DND-41 (cell line): ENCODE data around the gene IGF2BP3.

Experiments
- ATAC-seq: fragments of 200-7000 bp; cut with Tn5 transposase; 3 replicates; pipeline ENCODE4 v1.9.1; 2021; ENCODE audit warnings: low read depth; ENCODE audit not compliant: insufficient read depth
- DNase-seq: peaks from one replicate; pipeline ENCODE4 v3.0.0-alpha.2; 2020
- H2AFZ ChIP-seq: 2 replicates; pipeline ENCODE4 v1.6.0; 2012; ENCODE audit warnings: low read depth, low read length
- H3K27ac ChIP-seq: 2 replicates; pipeline ENCODE4 v1.5.1; 2012; ENCODE audit warnings: low read length, inconsistent platforms
- H3K27me3 ChIP-seq: fragments of 200-600 bp; sonication (generic); 2 replicates; pipeline ENCODE4 v1.6.0; 2012; ENCODE audit warnings: low read length, mild to moderate bottlenecking, inconsistent platforms; ENCODE audit not compliant: insufficient read depth, poor library complexity
- H3K36me3 ChIP-seq: 2 replicates; pipeline ENCODE4 v1.5.1; 2012; ENCODE audit warnings: low read length, inconsistent platforms; ENCODE audit not compliant: insufficient read depth
- H3K4me1 ChIP-seq: 2 replicates; pipeline ENCODE4 v1.5.1; 2012; ENCODE audit warnings: mild to moderate bottlenecking, low read length; ENCODE audit not compliant: insufficient read depth
- H3K4me2 ChIP-seq: 2 replicates; pipeline ENCODE4 v1.6.0; 2012; ENCODE audit warnings: mild to moderate bottlenecking, moderate library complexity, low read length, inconsistent platforms; ENCODE audit not compliant: insufficient read depth
- H3K4me3 ChIP-seq, 2 experiments: fragments of 200-600 bp in 1 of 2; shearing (Covaris generic) in 1 of 2; 2 replicates each; pipeline ENCODE4 v1.5.1; 2012 to 2016; ENCODE audit warnings: inconsistent platforms in 2 of 2, low read length in 2 of 2, mild to moderate bottlenecking in 2 of 2, low read depth in 1 of 2, moderate library complexity in 1 of 2
- H3K79me2 ChIP-seq: 2 replicates; pipeline ENCODE4 v1.6.0; 2012; ENCODE audit warnings: low read length, inconsistent platforms; ENCODE audit not compliant: insufficient read depth
- H3K9ac ChIP-seq: 2 replicates; pipeline ENCODE4 v1.6.0; 2012; ENCODE audit warnings: low read depth, mild to moderate bottlenecking, inconsistent platforms, low read length, moderate library complexity
- H3K9me3 ChIP-seq: 2 replicates; pipeline ENCODE4 v1.5.1; 2012; ENCODE audit warnings: low read length, moderate library complexity, mild to moderate bottlenecking, inconsistent platforms; ENCODE audit not compliant: insufficient read depth, severe bottlenecking
- H4K20me1 ChIP-seq: 2 replicates; pipeline ENCODE4 v1.6.0; 2012; ENCODE audit warnings: low read length; ENCODE audit not compliant: insufficient read depth
- EZH2 ChIP-seq: IDR thresholded peaks from 3 replicates; pipeline ENCODE4 v1.6.1; 2012; ENCODE audit warnings: borderline replicate concordance, low read depth, mild to moderate bottlenecking, moderate library complexity, low read length, inconsistent platforms; ENCODE audit not compliant: severe bottlenecking
- TF ChIP-seq, protein P1 (sequence below): IDR thresholded peaks from 2 replicates; pipeline ENCODE4 v1.5.1; 2012; ENCODE audit warnings: borderline replicate concordance, low read length, moderate library complexity, mild to moderate bottlenecking; ENCODE audit not compliant: poor library complexity, severe bottlenecking; ENCODE audit errors: extremely low read depth

The IGF2BP3 gene

GRCh38 chr7:23468526-23469149 is 1.7 kb downstream of the IGF2BP3 start:
- Histone ChIP-seq H3K4me2 (no peak overlapping the region), H3K36me3 (no peaks in the 10 kb centered on the region), H3K9ac (no peak overlapping the region), H4K20me1 (no peaks in the 10 kb centered on the region), H3K4me1 (peaks cover 18% of the 10 kb centered on the region), H3K27me3 (peaks cover 8% of the 10 kb centered on the region), H3K9me3 (no peaks in the 10 kb centered on the region), H2AFZ (no peak overlapping the region), H3K79me2 (no peaks in the 10 kb centered on the region), H3K4me3 (no peak overlapping the region), H3K27ac (no peak overlapping the region)
- no peak for DNase-seq
- TF ChIP-seq EZH2, result no peak
- TF ChIP-seq, protein P1, sequence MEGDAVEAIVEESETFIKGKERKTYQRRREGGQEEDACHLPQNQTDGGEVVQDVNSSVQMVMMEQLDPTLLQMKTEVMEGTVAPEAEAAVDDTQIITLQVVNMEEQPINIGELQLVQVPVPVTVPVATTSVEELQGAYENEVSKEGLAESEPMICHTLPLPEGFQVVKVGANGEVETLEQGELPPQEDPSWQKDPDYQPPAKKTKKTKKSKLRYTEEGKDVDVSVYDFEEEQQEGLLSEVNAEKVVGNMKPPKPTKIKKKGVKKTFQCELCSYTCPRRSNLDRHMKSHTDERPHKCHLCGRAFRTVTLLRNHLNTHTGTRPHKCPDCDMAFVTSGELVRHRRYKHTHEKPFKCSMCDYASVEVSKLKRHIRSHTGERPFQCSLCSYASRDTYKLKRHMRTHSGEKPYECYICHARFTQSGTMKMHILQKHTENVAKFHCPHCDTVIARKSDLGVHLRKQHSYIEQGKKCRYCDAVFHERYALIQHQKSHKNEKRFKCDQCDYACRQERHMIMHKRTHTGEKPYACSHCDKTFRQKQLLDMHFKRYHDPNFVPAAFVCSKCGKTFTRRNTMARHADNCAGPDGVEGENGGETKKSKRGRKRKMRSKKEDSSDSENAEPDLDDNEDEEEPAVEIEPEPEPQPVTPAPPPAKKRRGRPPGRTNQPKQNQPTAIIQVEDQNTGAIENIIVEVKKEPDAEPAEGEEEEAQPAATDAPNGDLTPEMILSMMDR, result no peak
- ATAC-seq, result no peak

DNA sequence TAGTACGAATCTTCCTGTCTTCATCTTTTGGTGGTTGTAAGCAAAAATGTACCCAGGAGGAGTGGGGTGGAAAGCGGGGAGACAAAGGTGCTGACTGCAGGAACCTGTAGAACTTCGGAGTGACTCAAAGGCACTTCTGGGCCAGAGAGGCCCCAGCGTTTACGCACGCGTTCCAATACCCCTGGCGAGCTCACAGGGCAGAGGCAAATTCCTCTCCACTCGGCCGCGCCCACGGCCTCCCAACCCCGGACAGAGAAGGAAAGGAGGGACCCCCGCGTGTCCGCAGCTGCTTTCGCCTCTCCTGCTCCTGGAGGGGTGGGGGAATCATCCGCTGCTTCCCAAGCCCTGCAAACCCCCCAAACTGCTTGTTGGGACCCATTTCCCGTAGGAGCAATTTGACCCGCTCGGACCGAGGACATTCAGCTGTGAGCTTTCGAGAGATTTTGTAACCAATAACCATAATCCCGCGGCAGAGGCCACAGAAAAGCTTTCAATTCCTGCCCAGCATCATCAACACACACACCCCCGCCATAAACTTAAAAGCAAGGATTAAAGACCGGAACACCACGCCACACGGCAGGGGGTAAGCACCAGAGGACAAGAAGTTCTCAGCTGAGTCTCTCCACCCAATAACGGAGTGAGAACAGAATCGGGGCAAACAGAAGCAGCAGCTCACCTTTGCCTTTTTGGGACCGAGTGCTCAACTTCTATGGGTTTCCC is 2.3 kb downstream of the IGF2BP3 start:
- no peak for ATAC-seq
- Histone ChIP-seq H3K4me1 (peaks cover 18% of the 10 kb centered on the region), H3K27ac (no peak overlapping the region), H3K4me3 (no peak overlapping the region), H2AFZ (no peak overlapping the region), H3K4me2 (no peak overlapping the region), H3K9me3 (no peaks in the 10 kb centered on the region), H3K9ac (no peak overlapping the region), H4K20me1 (no peaks in the 10 kb centered on the region), H3K79me2 (no peaks in the 10 kb centered on the region), H3K27me3 (peaks cover 8% of the 10 kb centered on the region), H3K36me3 (no peaks in the 10 kb centered on the region)
- DNase-seq, result no peak
- TF ChIP-seq EZH2, result no peak
- TF ChIP-seq, protein P1, result no peak

DNA sequence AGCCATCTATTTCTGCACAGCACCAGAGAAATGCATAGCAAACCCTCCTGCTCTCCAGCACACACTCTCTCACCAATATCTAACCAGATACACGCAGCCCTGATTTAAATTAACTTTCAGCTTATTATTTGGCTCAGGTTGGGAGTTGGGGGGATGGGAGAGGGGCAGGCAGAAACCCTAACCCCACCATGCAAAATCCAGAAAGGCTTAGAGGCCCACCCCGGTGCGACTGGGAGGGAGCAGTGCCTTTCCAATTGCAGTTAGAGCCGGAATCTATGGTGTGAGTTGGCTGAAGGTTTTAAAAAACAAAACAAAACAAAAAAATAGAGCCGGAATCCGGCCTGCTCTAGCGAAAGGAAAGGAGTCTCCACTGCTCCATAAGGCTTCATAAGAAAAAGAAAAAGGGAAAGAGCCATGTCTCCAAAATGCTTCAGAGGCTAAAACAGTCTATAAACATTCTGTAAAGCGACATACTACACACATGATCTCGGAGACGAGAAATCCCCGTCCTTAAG is 2.9 kb downstream of the IGF2BP3 start:
- H3K27ac ChIP-seq, result no peak overlapping the region
- no peaks in the 10 kb centered on the region for H4K20me1 ChIP-seq
- no peak overlapping the region for H2AFZ ChIP-seq
- H3K36me3 ChIP-seq, result no peaks in the 10 kb centered on the region
- no peaks in the 10 kb centered on the region for H3K9me3 ChIP-seq
- DNase-seq, result no peak
- TF ChIP-seq, protein P1, result no peak
- TF ChIP-seq EZH2, result no peak
- H3K79me2 ChIP-seq, result no peaks in the 10 kb centered on the region
- no peak overlapping the region for H3K4me2 ChIP-seq
- H3K4me3 ChIP-seq, result no peak overlapping the region
- no peak for ATAC-seq
- H3K9ac ChIP-seq, result no peak overlapping the region
- H3K4me1 ChIP-seq, result peaks cover 18% of the 10 kb centered on the region
- peaks cover 8% of the 10 kb centered on the region for H3K27me3 ChIP-seq
